A549 (cell line): Measurements from ENCODE around the gene ZNF548. TPM values are rescaled to one million over a fixed set of nuclear protein-coding genes. Genes with fewer than 3 reads are reported as not detected.
"Not testable (repeated sequence)": the region's sequence is repeated elsewhere in the genome, so short reads cannot be mapped to it uniquely, and the experiment has no call there.

Source experiments
- ATAC-seq, 2 experiments: fragments of 200-7000 bp in 1 of 2; fragments of >200 bp in 1 of 2; cut with Nextera tagmentation in 1 of 2; cut with Tn5 transposase in 1 of 2; 3 replicates each; pipeline versions ENCODE4 v1.8.0 to v1.9.1; 2018 to 2020; ENCODE audit warnings: mild to moderate bottlenecking in 1 of 2, moderate library complexity in 1 of 2
- CTCF ChIA-PET: fragments of 300-600 bp; sonication (Branson Sonifier 250); formaldehyde crosslinking; extraction: SDS; loops from one replicate; lab custom pipeline; 2021; ENCODE audit warnings: antibody characterized with exemption, inconsistent platforms; lab: Yijun Ruan, JAX
- POLR2A ChIA-PET: fragments of 350-600 bp; formaldehyde crosslinking; extraction: SDS; loops from one replicate; lab custom pipeline; 2021; ENCODE audit warnings: antibody characterized with exemption, inconsistent platforms; lab: Yijun Ruan, JAX
- DNase-seq, 2 experiments: peaks; one replicate each; pipeline versions ENCODE4 v3.0.0 to v3.0.0-alpha.2; 2011 to 2016; ENCODE audit warnings: low read depth in 1 of 2, low spot score in 1 of 2
- FAIRE-seq: peaks from 2 replicates; lab custom pipeline; 2011; peaks lifted over from hg19 to GRCh38; lab: Jason Lieb, UNC
- H3K27ac ChIP-seq, 2 experiments: fragments of >200 bp; sonication (Bioruptor Twin); formaldehyde crosslinking; 3 replicates each; pipeline ENCODE4 v1.5.1; 2016 to 2017
- H3K4me1 ChIP-seq: fragments of >200 bp; sonication (Bioruptor Twin); formaldehyde crosslinking; 3 replicates; pipeline ENCODE4 v1.6.1; 2016
- H3K4me2 ChIP-seq: fragments of >200 bp; sonication (Bioruptor Twin); formaldehyde crosslinking; 3 replicates; pipeline ENCODE4 v1.6.1; 2016
- H3K4me3 ChIP-seq: fragments of >200 bp; sonication (Bioruptor Twin); formaldehyde crosslinking; 3 replicates; pipeline ENCODE4 v1.5.1; 2016
- H3K9me3 ChIP-seq: fragments of >200 bp; sonication (Bioruptor Twin); formaldehyde crosslinking; 3 replicates; pipeline ENCODE4 v1.6.1; 2016
- ATOH8 ChIP-seq: fragments of 250-450 bp; sonication (Bioruptor Pico); IDR thresholded peaks from 2 replicates; pipeline ENCODE4 v1.5.0; 2020; ENCODE audit warnings: low read depth, mild to moderate bottlenecking, moderate library complexity
- BHLHE40 ChIP-seq: IDR thresholded peaks from 2 replicates; pipeline ENCODE4 v1.6.1; 2012; ENCODE audit warnings: low read depth, low read length, inconsistent platforms
- CBX8 ChIP-seq: fragments of 200-600 bp; sonication (generic); IDR thresholded peaks from 2 replicates; pipeline ENCODE4 v1.6.1; 2016
- ELK1 ChIP-seq: fragments of 150-350 bp; IDR thresholded peaks from 2 replicates; pipeline ENCODE4 v1.6.1; 2014; ENCODE audit warnings: low read depth, mild to moderate bottlenecking, low read length
- ESRRA ChIP-seq: fragments of 150-350 bp; IDR thresholded peaks from 2 replicates; pipeline ENCODE4 v1.6.1; 2014; ENCODE audit warnings: mild to moderate bottlenecking, low read length, borderline replicate concordance
- FOSB ChIP-seq: fragments of 250-450 bp; sonication (Bioruptor Pico); IDR thresholded peaks from 2 replicates; pipeline ENCODE4 v1.5.0; 2020; ENCODE audit warnings: mild to moderate bottlenecking, moderate library complexity
- HDAC2 ChIP-seq: fragments of 200-600 bp; sonication (generic); IDR thresholded peaks from 2 replicates; pipeline ENCODE4 v1.6.1; 2016
- HES2 ChIP-seq: fragments of >200 bp; sonication (Bioruptor Twin); formaldehyde crosslinking; IDR thresholded peaks from 2 replicates; pipeline ENCODE4 v1.6.1; 2016
- HMGXB4 ChIP-seq: fragments of 250-450 bp; sonication (Bioruptor Pico); IDR thresholded peaks from 2 replicates; pipeline ENCODE4 v1.5.0; 2021; ENCODE audit warnings: mild to moderate bottlenecking, moderate library complexity, borderline replicate concordance
- HOXA7 ChIP-seq: fragments of 250-450 bp; sonication (Bioruptor Pico); IDR thresholded peaks from 2 replicates; pipeline ENCODE4 v1.5.0; 2020; ENCODE audit warnings: mild to moderate bottlenecking, moderate library complexity
- HOXB13 ChIP-seq: fragments of 250-450 bp; sonication (Bioruptor Pico); IDR thresholded peaks from 2 replicates; pipeline ENCODE4 v1.5.0; 2020; ENCODE audit warnings: low read depth, mild to moderate bottlenecking, moderate library complexity
- JUN ChIP-seq, 2 experiments: fragments of >200 bp; sonication (Bioruptor Twin); formaldehyde crosslinking; IDR thresholded peaks; 2 replicates in 1 of 2; 3 replicates in 1 of 2; pipeline ENCODE4 v1.6.1; 2016 to 2017
- KDM1A ChIP-seq: fragments of 200-600 bp; sonication (generic); IDR thresholded peaks from 2 replicates; pipeline ENCODE4 v1.6.1; 2016; ENCODE audit warnings: low read depth, mild to moderate bottlenecking
- MAFK ChIP-seq: fragments of 450-650 bp; IDR thresholded peaks from 2 replicates; pipeline ENCODE4 v1.6.1; 2014; ENCODE audit not compliant: partially characterized antibody
- MYC ChIP-seq: IDR thresholded peaks from 2 replicates; pipeline ENCODE4 v1.6.1; 2012; ENCODE audit warnings: mild to moderate bottlenecking, inconsistent platforms, low read length, improper control_type of control experiment, borderline replicate concordance
- PBX3 ChIP-seq: IDR thresholded peaks from 2 replicates; pipeline ENCODE4 v1.6.1; 2012
- RCOR1 ChIP-seq: fragments of 150-350 bp; IDR thresholded peaks from 2 replicates; pipeline ENCODE4 v1.6.1; 2014; ENCODE audit warnings: antibody characterized with exemption, low read length, low read depth
- USF2 ChIP-seq: fragments of 450-650 bp; IDR thresholded peaks from 2 replicates; pipeline ENCODE4 v1.6.1; 2014; ENCODE audit warnings: antibody characterized with exemption
- ZFP36 ChIP-seq: fragments of 450-650 bp; IDR thresholded peaks from 2 replicates; pipeline ENCODE4 v1.6.1; 2014; ENCODE audit warnings: borderline replicate concordance; ENCODE audit not compliant: partially characterized antibody
- ZSCAN20 ChIP-seq: fragments of 250-450 bp; sonication (Bioruptor Pico); IDR thresholded peaks from 2 replicates; pipeline ENCODE4 v1.8.0; 2022; ENCODE audit warnings: mild to moderate bottlenecking, moderate library complexity
- whole genome bisulfite sequencing: methylation state at CpG from one replicate; pipeline ENCODE4 v1.1.6; 2017; ENCODE audit errors: missing lambda C conversion rate; 5-methylcytosine and 5-hydroxymethylcytosine counted together
- polyA plus RNA-seq, 4 experiments: library from polyadenylated mRNA; depleted of rRNA in 3 of 4; stranded (reverse); fragments of >200 nt; fragmentation: RNase III in 1 of 4; extraction: RNeasy Plus Mini Kit Qiagen cat#74134 plus additional on column Dnase treatment in 1 of 4; gene quantifications; 2 replicates in 3 of 4; 3 replicates in 1 of 4; pipeline ENCODE4 v1.2.3, GENCODE V29; 2011 to 2017

ZNF548 gene
- polyA plus RNA-seq, 2 of the 4 experiments (the other 2 are of a cell fraction) = 6.4 to 11.3 TPM

GRCh38 chr19:57374647-57375046, 15.0 kb upstream of the ZNF548 start:
- 60% methylated on average over 2 of the region's 2 CpGs for WGBS

GRCh38 chr19:57376151-57376550, 13.5 kb upstream of the ZNF548 start:
- POLR2A ChIA-PET = no interaction called here
- WGBS = 71% methylated on average over 6 of the region's 6 CpGs

More at GRCh38 chr19:57374647-57375046, 15.0 kb upstream of the ZNF548 start:
- H3K4me3 ChIP-seq, H3K4me1 ChIP-seq, CTCF ChIA-PET, FAIRE-seq, H3K27ac ChIP-seq, ATAC-seq, POLR2A ChIA-PET, H3K4me2 ChIP-seq, DNase-seq: not testable (repeated sequence)
- peaks cover 82% of the 10 kb centered on the region for H3K9me3 ChIP-seq
- TF ChIP-seq MAFK = peak; percentile 94

More at GRCh38 chr19:57376151-57376550, 13.5 kb upstream of the ZNF548 start:
- FAIRE-seq (no peak), ATAC-seq (no peak), DNase-seq (no peak)
- H3K4me3 ChIP-seq = no peak overlapping the region
- CTCF ChIA-PET = no interaction called here
- no peak overlapping the region for H3K27ac ChIP-seq
- TF ChIP-seq MYC (no peak), PBX3 (no peak), KDM1A (no peak), USF2 (no peak), HES2 (no peak), HOXA7 (CRISPR knock-in tag) (no peak), ELK1 (no peak), ESRRA (no peak), HOXB13 (CRISPR knock-in tag) (no peak), BHLHE40 (no peak), RCOR1 (no peak), ZFP36 (no peak), ZSCAN20 (CRISPR knock-in tag) (no peak), CBX8 (no peak), FOSB (CRISPR knock-in tag) (no peak), HDAC2 (no peak), HMGXB4 (CRISPR knock-in tag) (no peak), ATOH8 (CRISPR knock-in tag) (no peak), JUN (IDR thresholded peaks at IDR 0.05) (no peak)
- no peak overlapping the region for H3K4me2 ChIP-seq
- peaks cover 97% of the 10 kb centered on the region for H3K9me3 ChIP-seq
- no peaks in the 10 kb centered on the region for H3K4me1 ChIP-seq
